Mesenchymal stem cell (in vitro differentiated cells and primary cell): ENCODE results near the gene PSTPIP1.
A peak's percentile ranks its signal among the peaks of the same experiment; 100 is the strongest.

Experiments
- DNase-seq: peaks from one replicate; pipeline ENCODE4 v3.0.0-alpha.2; 2013
- H2AFZ ChIP-seq: one replicate; pipeline ENCODE4 v1.6.1; 2013; ENCODE audit warnings: low read depth, mild to moderate bottlenecking, control low read depth, inconsistent platforms, low read length, moderate library complexity
- H2AK5ac ChIP-seq: 2 replicates; pipeline ENCODE4 v1.6.1; 2013; ENCODE audit warnings: low read length, moderate library complexity, mild to moderate bottlenecking, inconsistent platforms; ENCODE audit not compliant: severe bottlenecking
- H2BK120ac ChIP-seq: one replicate; pipeline ENCODE4 v1.6.1; 2013; ENCODE audit warnings: low read depth, mild to moderate bottlenecking, inconsistent platforms, low read length, moderate library complexity
- H2BK12ac ChIP-seq, 2 experiments: one replicate each; pipeline ENCODE4 v1.6.1; 2013; ENCODE audit warnings: inconsistent platforms in 2 of 2, low read length in 2 of 2, mild to moderate bottlenecking in 2 of 2, moderate library complexity in 2 of 2, control low read depth in 1 of 2
- H2BK15ac ChIP-seq: one replicate; pipeline ENCODE4 v1.6.1; 2013; ENCODE audit warnings: mild to moderate bottlenecking, low read depth, inconsistent platforms; ENCODE audit not compliant: poor library complexity, severe bottlenecking
- H2BK5ac ChIP-seq: 2 replicates; pipeline ENCODE4 v1.6.1; 2013; ENCODE audit warnings: low read depth, mild to moderate bottlenecking, low read length, control low read depth, inconsistent platforms; ENCODE audit not compliant: poor library complexity, severe bottlenecking
- H3K14ac ChIP-seq, 2 experiments: one replicate each; pipeline ENCODE4 v1.6.1; 2013; ENCODE audit warnings: inconsistent platforms in 2 of 2, low read length in 2 of 2, control low read depth in 1 of 2, mild to moderate bottlenecking in 1 of 2, moderate library complexity in 1 of 2
- H3K18ac ChIP-seq, 2 experiments: one replicate each; pipeline ENCODE4 v1.6.1; 2013; ENCODE audit warnings: inconsistent platforms in 2 of 2, low read length in 2 of 2, control low read depth in 1 of 2, low read depth in 1 of 2, mild to moderate bottlenecking in 1 of 2
- H3K23ac ChIP-seq, 2 experiments: one replicate each; pipeline ENCODE4 v1.6.1; 2013; ENCODE audit warnings: inconsistent platforms in 2 of 2, low read length in 2 of 2, mild to moderate bottlenecking in 2 of 2, moderate library complexity in 2 of 2, control low read depth in 1 of 2
- H3K27ac ChIP-seq: 2 replicates; pipeline ENCODE4 v1.5.1; 2013; ENCODE audit warnings: mild to moderate bottlenecking, moderate library complexity, low read length, control low read depth, inconsistent platforms; ENCODE audit not compliant: poor library complexity, severe bottlenecking
- H3K27me3 ChIP-seq, 2 experiments: 2 replicates each; pipeline versions ENCODE4 v1.6.1 to v1.7.0; 2013; ENCODE audit warnings: low read length in 2 of 2, mild to moderate bottlenecking in 2 of 2, moderate library complexity in 2 of 2, control low read depth in 1 of 2, inconsistent platforms in 1 of 2; ENCODE audit not compliant: control insufficient read depth in 1 of 2, insufficient read depth in 1 of 2
- H3K36me3 ChIP-seq, 2 experiments: 2 replicates each; pipeline versions ENCODE4 v1.6.1 to v1.7.0; 2013; ENCODE audit warnings: low read length in 2 of 2, control low read depth in 1 of 2, inconsistent platforms in 1 of 2, low read depth in 1 of 2, mild to moderate bottlenecking in 1 of 2; ENCODE audit not compliant: insufficient read depth in 2 of 2, control insufficient read depth in 1 of 2
- H3K4ac ChIP-seq, 2 experiments: one replicate each; pipeline ENCODE4 v1.6.1; 2013; ENCODE audit warnings: inconsistent platforms in 2 of 2, low read length in 2 of 2, mild to moderate bottlenecking in 2 of 2, moderate library complexity in 2 of 2, control low read depth in 1 of 2, low read depth in 1 of 2
- H3K4me1 ChIP-seq: 2 replicates; pipeline ENCODE4 v1.6.1; 2013; ENCODE audit warnings: low read depth, low read length, control low read depth; ENCODE audit not compliant: control insufficient read depth, insufficient read depth
- H3K4me2 ChIP-seq: 2 replicates; pipeline ENCODE4 v1.6.1; 2013; ENCODE audit warnings: low read length, mild to moderate bottlenecking, inconsistent platforms; ENCODE audit not compliant: poor library complexity, severe bottlenecking
- H3K4me3 ChIP-seq, 2 experiments: 2 replicates each; pipeline versions ENCODE4 v1.5.1 to v1.7.0; 2013; ENCODE audit warnings: low read length in 2 of 2, mild to moderate bottlenecking in 2 of 2, control low read depth in 1 of 2, low read depth in 1 of 2; ENCODE audit not compliant: insufficient read depth in 1 of 2
- H3K79me1 ChIP-seq: replicated peaks from 2 replicates; pipeline ENCODE4 v1.6.1; 2013; ENCODE audit warnings: mild to moderate bottlenecking, control low read depth, low read length, inconsistent platforms; ENCODE audit not compliant: poor library complexity, severe bottlenecking
- H3K9ac ChIP-seq: 2 replicates; pipeline ENCODE4 v1.7.0; 2013; ENCODE audit warnings: mild to moderate bottlenecking, low read length, moderate library complexity
- H3K9me3 ChIP-seq: 2 replicates; pipeline ENCODE4 v1.7.0; 2013; ENCODE audit warnings: mild to moderate bottlenecking, low read length; ENCODE audit not compliant: control insufficient read depth
- H4K8ac ChIP-seq: one replicate; pipeline ENCODE4 v1.6.1; 2013; ENCODE audit warnings: inconsistent platforms, mild to moderate bottlenecking, low read length, moderate library complexity
- H4K91ac ChIP-seq: one replicate; pipeline ENCODE4 v1.6.1; 2013; ENCODE audit warnings: mild to moderate bottlenecking, low read length, inconsistent platforms
- WGBS: methylation state at CpG from one replicate; pipeline ENCODE4 v1.1.7; 2013; ENCODE audit warnings: mixed read lengths; 5-methylcytosine and 5-hydroxymethylcytosine counted together

PSTPIP1 gene

DNA sequence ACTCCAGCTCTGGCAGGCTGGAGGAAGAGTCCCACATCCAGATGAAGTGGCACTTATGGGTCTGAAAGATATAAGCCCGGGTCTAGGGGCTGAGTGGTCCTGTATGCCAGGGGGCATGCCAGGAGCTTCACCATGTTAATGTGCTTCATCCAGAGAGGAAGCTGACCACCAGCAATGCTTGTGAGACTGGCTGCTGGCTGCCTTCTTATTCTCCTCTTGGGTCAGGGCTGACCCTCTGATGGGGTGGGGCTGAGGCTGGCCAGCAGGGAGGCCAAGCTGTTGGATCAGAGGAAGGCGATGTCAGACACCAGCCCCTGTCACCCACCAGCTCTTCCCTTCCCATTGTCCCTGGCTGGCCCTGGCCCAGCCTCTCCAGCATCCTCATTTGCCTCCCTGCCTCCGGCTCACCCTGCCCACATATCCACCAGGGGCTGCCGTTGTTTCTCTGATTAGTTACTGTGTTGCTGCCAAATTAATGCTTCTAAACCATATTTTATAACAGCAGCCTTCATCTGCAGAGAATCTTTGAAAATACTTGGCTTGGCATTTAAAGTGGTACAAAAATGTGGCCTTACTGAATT, 20.4 kb upstream of the PSTPIP1 start:
- no peaks in the 10 kb centered on the region for H3K36me3 ChIP-seq
- no peak overlapping the region for H2AK5ac ChIP-seq
- peaks cover 28 to 42% of the 10 kb centered on the region in 2 experiments for H3K27me3 ChIP-seq
- H3K23ac ChIP-seq, result no peak overlapping the region
- peaks cover 7% of the 10 kb centered on the region for H3K9me3 ChIP-seq
- H2BK15ac ChIP-seq, result no peak overlapping the region
- H4K8ac ChIP-seq, result no peak overlapping the region
- H3K9ac ChIP-seq, result no peak overlapping the region
- no peak overlapping the region for H2BK5ac ChIP-seq
- no peak overlapping the region for H3K4me3 ChIP-seq
- H2BK12ac ChIP-seq, result no peak overlapping the region
- no peaks in the 10 kb centered on the region for H3K79me1 ChIP-seq
- DNase-seq, result no peak
- no peak overlapping the region for H3K4ac ChIP-seq
- H4K91ac ChIP-seq, result no peak overlapping the region
- H3K4me1 ChIP-seq, result no peaks in the 10 kb centered on the region
- no peak overlapping the region for H2AFZ ChIP-seq
- no peak overlapping the region for H3K27ac ChIP-seq
- no peak overlapping the region for H3K18ac ChIP-seq
- no peak overlapping the region for H2BK120ac ChIP-seq
- 90% methylated on average over 3 of the region's 4 CpGs for WGBS
- H3K14ac ChIP-seq, result peak overlapping the region in 1 of 2 experiments; percentile 83
- no peak overlapping the region for H3K4me2 ChIP-seq

DNA sequence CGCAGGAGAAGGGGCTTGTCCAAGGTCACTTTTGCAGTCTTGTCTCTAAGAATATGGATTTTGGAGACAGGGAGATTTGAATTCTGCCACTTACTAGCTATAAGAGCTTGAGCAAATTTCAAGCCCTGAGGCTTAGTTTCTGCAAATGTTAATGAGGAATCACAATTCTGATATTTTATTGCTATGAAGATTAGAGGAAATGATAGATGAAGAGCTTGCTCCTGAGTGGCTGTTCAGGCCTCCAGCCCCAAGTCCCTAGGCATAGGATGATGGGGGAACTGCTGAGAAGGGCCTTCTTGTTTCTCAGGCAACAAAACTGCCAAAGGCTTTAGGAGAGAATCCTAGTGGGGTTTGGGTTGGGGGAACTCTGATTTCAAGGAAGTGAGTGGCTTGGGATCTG, 18.8 kb upstream of the PSTPIP1 start:
- no peak overlapping the region for H3K27ac ChIP-seq
- no peak overlapping the region for H3K4ac ChIP-seq
- peaks cover 7% of the 10 kb centered on the region for H3K9me3 ChIP-seq
- no peak overlapping the region for H2AK5ac ChIP-seq
- H3K36me3 ChIP-seq, result no peaks in the 10 kb centered on the region
- H3K4me1 ChIP-seq, result no peaks in the 10 kb centered on the region
- H2BK5ac ChIP-seq, result no peak overlapping the region
- no peak overlapping the region for H3K18ac ChIP-seq
- H3K4me3 ChIP-seq, result no peak overlapping the region
- no peak overlapping the region for H2BK12ac ChIP-seq
- no peak overlapping the region for H3K4me2 ChIP-seq
- H2BK120ac ChIP-seq, result no peak overlapping the region
- no peak for DNase-seq
- no peak overlapping the region for H3K14ac ChIP-seq
- H4K91ac ChIP-seq, result no peak overlapping the region
- H4K8ac ChIP-seq, result no peak overlapping the region
- WGBS, result 96% methylated on average over 1 of the region's 1 CpG
- H3K27me3 ChIP-seq, result peaks cover 32 to 42% of the 10 kb centered on the region in 2 experiments
- H2BK15ac ChIP-seq, result no peak overlapping the region
- H3K23ac ChIP-seq, result no peak overlapping the region
- H2AFZ ChIP-seq, result no peak overlapping the region
- no peak overlapping the region for H3K9ac ChIP-seq
- H3K79me1 ChIP-seq, result no peaks in the 10 kb centered on the region

DNA sequence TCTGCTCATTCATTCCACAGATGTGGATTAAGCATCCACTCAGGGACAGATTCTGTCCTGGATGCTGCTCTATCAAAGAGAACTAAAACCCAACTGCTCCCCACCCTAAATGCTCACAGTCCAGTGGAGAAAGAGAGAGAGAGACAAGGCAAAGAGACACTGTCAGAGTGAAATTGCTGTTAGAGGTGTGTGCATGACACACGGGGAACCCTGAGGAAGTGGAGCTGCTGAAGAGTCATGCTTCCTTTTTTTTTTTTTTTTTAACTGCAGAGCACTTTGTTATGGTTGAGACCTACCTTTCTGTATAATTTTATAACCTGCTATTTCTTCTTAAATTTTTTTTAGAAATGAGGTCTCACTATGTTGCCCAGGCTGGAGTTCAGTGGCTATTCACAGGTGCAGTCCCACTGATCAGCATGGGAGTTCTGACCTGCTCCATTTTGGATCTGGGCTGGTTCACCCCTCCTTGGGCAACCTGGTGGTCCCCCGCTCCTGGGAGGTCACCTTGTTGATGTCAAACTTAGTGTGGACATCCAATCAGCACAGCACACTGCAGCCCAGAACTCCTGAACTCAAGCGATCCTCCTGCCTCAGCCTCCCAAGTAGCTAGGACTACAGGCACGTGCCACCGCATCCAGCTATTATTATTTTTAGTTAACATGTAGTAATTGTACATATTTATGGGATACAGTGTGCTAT, 18.2 kb upstream of the PSTPIP1 start:
- Histone ChIP-seq H3K36me3 (no peaks in the 10 kb centered on the region), H3K9ac (no peak overlapping the region), H3K23ac (no peak overlapping the region), H3K18ac (no peak overlapping the region), H2BK5ac (no peak overlapping the region), H3K79me1 (no peaks in the 10 kb centered on the region), H4K8ac (no peak overlapping the region), H2BK15ac (no peak overlapping the region), H2AFZ (no peak overlapping the region), H3K4ac (no peak overlapping the region), H3K4me3 (no peak overlapping the region), H2BK12ac (no peak overlapping the region), H3K14ac (no peak overlapping the region), H3K27me3 (peaks cover 32 to 42% of the 10 kb centered on the region in 2 experiments), H2AK5ac (no peak overlapping the region), H3K4me1 (no peaks in the 10 kb centered on the region), H3K27ac (no peak overlapping the region), H2BK120ac (no peak overlapping the region), H4K91ac (no peak overlapping the region), H3K4me2 (no peak overlapping the region), H3K9me3 (peaks cover 7% of the 10 kb centered on the region)
- DNase-seq, result no peak
- 97% methylated on average over 2 of the region's 5 CpGs for WGBS

DNA sequence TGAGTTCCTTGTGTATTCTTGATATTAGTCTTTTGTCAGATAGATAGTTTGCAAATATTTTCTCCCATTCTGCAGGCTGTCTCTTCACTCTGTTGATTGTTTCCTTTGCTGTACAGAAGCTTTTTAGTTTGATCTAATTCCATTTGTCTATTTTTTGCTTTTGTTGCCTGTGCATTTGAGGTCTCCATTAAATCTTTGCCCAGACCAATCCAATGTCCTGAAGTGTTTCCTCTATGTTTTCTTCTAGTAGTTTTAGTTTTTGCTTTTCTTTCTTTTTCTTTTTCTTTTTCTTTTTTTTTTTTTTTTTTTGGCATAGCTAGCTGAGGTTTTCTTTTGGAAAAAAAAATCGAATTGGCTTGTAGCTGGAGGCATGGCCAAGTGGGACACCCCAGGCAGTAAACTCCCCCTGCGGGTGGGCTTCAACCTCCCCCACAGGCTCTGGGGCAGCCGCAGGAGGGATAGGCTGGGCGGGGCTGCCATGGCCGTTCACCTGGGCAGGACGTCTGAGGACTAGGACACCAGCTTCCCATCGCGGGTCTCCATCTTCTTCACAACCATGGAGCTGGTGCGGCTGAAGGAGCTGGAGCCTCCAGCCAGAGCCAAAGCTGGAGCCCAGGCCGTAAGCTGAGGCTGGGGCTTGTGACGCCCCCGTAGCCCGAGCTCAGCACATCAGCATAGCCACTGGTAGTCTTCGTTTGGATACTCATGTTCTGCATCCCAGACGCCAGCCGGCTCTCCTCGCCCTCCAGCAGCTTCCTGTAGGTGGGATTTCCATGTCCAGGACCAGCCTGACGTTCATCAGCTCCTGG, 16.2 kb upstream of the PSTPIP1 start:
- Histone ChIP-seq H3K14ac (no peak overlapping the region), H2BK12ac (no peak overlapping the region), H2BK120ac (no peak overlapping the region), H2BK15ac (no peak overlapping the region), H3K4me3 (no peak overlapping the region), H4K8ac (no peak overlapping the region), H3K18ac (no peak overlapping the region), H3K36me3 (no peaks in the 10 kb centered on the region), H3K4me2 (no peak overlapping the region), H2AFZ (no peak overlapping the region), H3K9ac (no peak overlapping the region), H3K23ac (no peak overlapping the region), H3K9me3 (peaks cover 7% of the 10 kb centered on the region), H3K79me1 (no peaks in the 10 kb centered on the region), H4K91ac (no peak overlapping the region), H3K4me1 (peaks cover 3% of the 10 kb centered on the region), H3K27me3 (peaks cover 31 to 36% of the 10 kb centered on the region in 2 experiments), H2BK5ac (no peak overlapping the region), H3K4ac (no peak overlapping the region), H2AK5ac (no peak overlapping the region), H3K27ac (no peak overlapping the region)
- 87% methylated on average over 18 of the region's 18 CpGs for WGBS
- no peak for DNase-seq
